ENCODE measurements around the gene ISG20.

GRCh38 chr15:88615303-88616107, 23.3 kb upstream of the ISG20 start:
- TF ChIP-seq CTCF (IDR thresholded peaks at IDR 0.05) (no peak), POLR2A (IDR thresholded peaks at IDR 0.05) (no peak)

All from uterus (tissue), 2 donors.